IMR-90 (cell line): ENCODE results near the gene TMEM170A. TPM values are rescaled to one million over a fixed set of nuclear protein-coding genes. Genes with fewer than 3 reads are reported as not detected.

Experiments used
- ATAC-seq: fragments of 200-7000 bp; cut with Tn5 transposase; 2 replicates; pipeline ENCODE4 v1.9.1; 2020; ENCODE audit warnings: low read depth, mild to moderate bottlenecking, moderate library complexity
- BruUV-seq: library from RNA; stranded (reverse); fragments of 400-500 nt; replicated peaks from 2 replicates; lab custom pipeline; 2021; lab: Mats Ljungman, UMichigan
- CTCF ChIA-PET: fragments of 300-600 bp; formaldehyde crosslinking; extraction: SDS; loops from one replicate; lab custom pipeline; 2021; ENCODE audit warnings: antibody characterized with exemption; lab: Yijun Ruan, JAX
- POLR2A ChIA-PET: fragments of 300-600 bp; sonication (Branson Sonifier 250); formaldehyde crosslinking; loops from one replicate; lab custom pipeline; 2022; ENCODE audit warnings: antibody characterized with exemption; ENCODE audit not compliant: unreplicated experiment; lab: Charles Lee
- DNase-seq: peaks from one replicate; pipeline ENCODE4 v3.0.0; 2013
- H2AFZ ChIP-seq: replicated peaks from 2 replicates; pipeline ENCODE3; 2013; ENCODE audit warnings: low read length, mild to moderate bottlenecking; ENCODE audit not compliant: poor library complexity
- H2AK5ac ChIP-seq: 2 replicates; pipeline ENCODE4 v1.6.1; 2013; ENCODE audit warnings: low read depth, low read length, inconsistent platforms
- H2AK9ac ChIP-seq: replicated peaks from 2 replicates; pipeline ENCODE3; 2013; ENCODE audit warnings: mild to moderate bottlenecking, low read depth, low read length, moderate library complexity; ENCODE audit not compliant: poor library complexity
- H2BK120ac ChIP-seq: 2 replicates; pipeline ENCODE4 v1.6.1; 2013; ENCODE audit warnings: low read depth, low read length, inconsistent platforms
- H2BK15ac ChIP-seq: 3 replicates; pipeline ENCODE4 v1.6.1; 2013; ENCODE audit warnings: low read depth, low read length, inconsistent platforms
- H2BK20ac ChIP-seq: 2 replicates; pipeline ENCODE4 v1.6.1; 2013; ENCODE audit warnings: low read depth, mild to moderate bottlenecking, inconsistent platforms, low read length, moderate library complexity
- H2BK5ac ChIP-seq: 2 replicates; pipeline ENCODE4 v1.6.1; 2013; ENCODE audit warnings: mild to moderate bottlenecking, low read depth, low read length, inconsistent platforms; ENCODE audit not compliant: poor library complexity, severe bottlenecking
- H3K14ac ChIP-seq: replicated peaks from 2 replicates; pipeline ENCODE4 v1.6.1; 2013; ENCODE audit warnings: low read depth, low read length, inconsistent platforms
- H3K18ac ChIP-seq: 2 replicates; pipeline ENCODE4 v1.6.1; 2013; ENCODE audit warnings: low read depth, low read length, control low read depth
- H3K23ac ChIP-seq: 2 replicates; pipeline ENCODE4 v1.6.1; 2013; ENCODE audit warnings: low read depth, low read length, inconsistent platforms
- H3K27ac ChIP-seq: 2 replicates; pipeline ENCODE4 v1.5.1; 2013; ENCODE audit warnings: mild to moderate bottlenecking, control low read depth, low read length; ENCODE audit not compliant: insufficient read depth
- H3K27me3 ChIP-seq: 2 replicates; pipeline ENCODE4 v1.6.1; 2013; ENCODE audit warnings: low read length; ENCODE audit not compliant: control insufficient read depth, insufficient read depth
- H3K36me3 ChIP-seq: 2 replicates; pipeline ENCODE4 v1.6.1; 2013; ENCODE audit warnings: low read length, mixed read lengths; ENCODE audit not compliant: control insufficient read depth, insufficient read depth
- H3K4ac ChIP-seq: 2 replicates; pipeline ENCODE4 v1.6.1; 2013; ENCODE audit warnings: low read depth, low read length, inconsistent platforms
- H3K4me1 ChIP-seq: 2 replicates; pipeline ENCODE4 v1.6.1; 2013; ENCODE audit warnings: low read length, mixed read lengths; ENCODE audit not compliant: control insufficient read depth, insufficient read depth
- H3K4me2 ChIP-seq: 2 replicates; pipeline ENCODE4 v1.6.1; 2013; ENCODE audit warnings: low read depth, mild to moderate bottlenecking, control low read depth, low read length, moderate library complexity
- H3K4me3 ChIP-seq: 2 replicates; pipeline ENCODE4 v1.5.1; 2013; ENCODE audit warnings: low read depth, mild to moderate bottlenecking, control low read depth, low read length, moderate library complexity; ENCODE audit not compliant: insufficient read depth
- H3K56ac ChIP-seq: 2 replicates; pipeline ENCODE4 v1.6.1; 2013; ENCODE audit warnings: low read length, inconsistent platforms; ENCODE audit not compliant: insufficient read depth; ENCODE audit errors: extremely low read depth
- H3K79me1 ChIP-seq, 2 experiments: 2 replicates each; pipeline ENCODE4 v1.6.1; 2013; ENCODE audit warnings: low read length in 2 of 2, inconsistent platforms in 1 of 2, low read depth in 1 of 2
- H3K9ac ChIP-seq: 2 replicates; pipeline ENCODE4 v1.6.1; 2013; ENCODE audit warnings: low read depth, low read length, control low read depth
- H3K9me1 ChIP-seq: 2 replicates; pipeline ENCODE4 v1.6.1; 2013; ENCODE audit warnings: low read length, inconsistent platforms; ENCODE audit not compliant: insufficient read depth
- H3K9me3 ChIP-seq: 2 replicates; pipeline ENCODE4 v1.6.1; 2013; ENCODE audit warnings: low read length; ENCODE audit not compliant: control insufficient read depth, insufficient read depth
- H4K20me1 ChIP-seq: 2 replicates; pipeline ENCODE4 v1.6.1; 2013; ENCODE audit warnings: low read length, inconsistent platforms; ENCODE audit not compliant: insufficient read depth
- H4K5ac ChIP-seq: 2 replicates; pipeline ENCODE4 v1.6.1; 2013; ENCODE audit warnings: mild to moderate bottlenecking, low read depth, low read length, control low read depth
- H4K8ac ChIP-seq, 2 experiments: 2 replicates each; pipeline ENCODE4 v1.6.1; 2013; ENCODE audit warnings: low read depth in 2 of 2, low read length in 2 of 2, control low read depth in 1 of 2, inconsistent platforms in 1 of 2
- H4K91ac ChIP-seq: 2 replicates; pipeline ENCODE4 v1.6.1; 2013; ENCODE audit warnings: low read depth, low read length, inconsistent platforms; ENCODE audit not compliant: insufficient read depth
- CHD1 ChIP-seq: IDR thresholded peaks from 2 replicates; pipeline ENCODE4 v1.6.1; 2012; ENCODE audit warnings: low read depth, low read length, improper control_type of control experiment
- MAFK ChIP-seq: IDR thresholded peaks from 2 replicates; pipeline ENCODE4 v1.6.1; 2012; ENCODE audit warnings: low read depth, low read length, improper control_type of control experiment
- MXI1 ChIP-seq: IDR thresholded peaks from 2 replicates; pipeline ENCODE4 v1.6.1; 2012; ENCODE audit warnings: low read depth, mild to moderate bottlenecking, low read length, moderate library complexity, borderline replicate concordance
- RCOR1 ChIP-seq: IDR thresholded peaks from 2 replicates; pipeline ENCODE4 v1.6.1; 2012; ENCODE audit warnings: mild to moderate bottlenecking, low read length, improper control_type of control experiment; ENCODE audit not compliant: insufficient replicate concordance
- WGBS, 2 experiments: methylation state at CpG; one replicate each; pipeline versions ENCODE4 v1.1.5 to v1.1.7; 2013; ENCODE audit warnings: missing lambda C conversion rate in 2 of 2; ENCODE audit not compliant: insufficient read length in 1 of 2; ENCODE audit errors: extremely low coverage in 2 of 2; 5-methylcytosine and 5-hydroxymethylcytosine counted together
- dilution Hi-C: fragments of 300-500 bp; cut with HindIII; formaldehyde crosslinking; loops from one replicate; pipeline ENCODE4 v1.14.3; 2018; ENCODE audit warnings: low sequenced_read_pairs; ENCODE audit not compliant: unreplicated experiment
- in situ Hi-C: fragments of 300-500 bp; cut with MboI; formaldehyde crosslinking; loops from 3 replicates; pipeline ENCODE4 v1.14.3; 2019; ENCODE audit warnings: low sequenced_read_pairs, inconsistent platforms, mixed read lengths
- intact Hi-C: fragments of 100-400 bp; cut with micrococcal nuclease; formaldehyde crosslinking; loops from 2 replicates; pipeline ENCODE4 v1.10.0; 2022
- polyA plus RNA-seq, 3 experiments: library from polyadenylated mRNA; depleted of rRNA; stranded (reverse); fragments of >200 nt; gene quantifications; 2 replicates each; pipeline ENCODE4 v1.2.3, GENCODE V29; 2012; ENCODE audit warnings: low replicate concordance in 1 of 3
- total RNA-seq: library from RNA; depleted of rRNA; stranded (reverse); fragments of >200 nt; gene quantifications from 2 replicates; pipeline ENCODE4 v1.2.3, GENCODE V29; 2012

TMEM170A gene
- total and polyA plus RNA-seq, 2 of the 4 experiments (the other 2 are of a cell fraction): 7.3 to 10.9 TPM

GRCh38 chr16:75458029-75458428 is 6.5 kb downstream of the TMEM170A start:
- in situ Hi-C loops (no loop called here), dilution Hi-C loops (no loop called here), intact Hi-C loops (no loop called here)
- POLR2A ChIA-PET: no interaction called here
- no peak overlapping the region for H3K18ac ChIP-seq
- no peaks in the 10 kb centered on the region for H3K27me3 ChIP-seq
- H2BK15ac ChIP-seq: no peak overlapping the region
- H3K9me1 ChIP-seq: peaks cover 18% of the 10 kb centered on the region
- no peak overlapping the region for H2BK5ac ChIP-seq
- BruUV-seq: no TSS peak
- H3K4me2 ChIP-seq: no peak overlapping the region
- ATAC-seq (no peak), DNase-seq (no peak)
- no peak overlapping the region for H3K14ac ChIP-seq
- no peak overlapping the region for H2AK5ac ChIP-seq
- H2BK20ac ChIP-seq: no peak overlapping the region
- no peaks in the 10 kb centered on the region for H3K9me3 ChIP-seq
- H3K36me3 ChIP-seq: no peaks in the 10 kb centered on the region
- no peak overlapping the region for H4K91ac ChIP-seq
- no peak overlapping the region for H3K56ac ChIP-seq
- TF ChIP-seq RCOR1 (no peak), MXI1 (no peak), MAFK (no peak), CHD1 (no peak)
- no peak overlapping the region for H2AFZ ChIP-seq
- no peak overlapping the region for H4K8ac ChIP-seq
- no peaks in the 10 kb centered on the region; the same call in 1 of the 2 replicates for H3K4me1 ChIP-seq
- H3K79me1 ChIP-seq: peaks cover 33 to 85% of the 10 kb centered on the region in 2 experiments
- H2AK9ac ChIP-seq: no peak overlapping the region
- no peak overlapping the region for H3K9ac ChIP-seq
- peaks cover 43% of the 10 kb centered on the region for H4K20me1 ChIP-seq
- no peak overlapping the region for H3K23ac ChIP-seq
- WGBS, 2 experiments: no CpG with 5 or more reads among the region's 4 CpGs
- H3K4me3 ChIP-seq: no peak overlapping the region
- H3K27ac ChIP-seq: no peak overlapping the region
- no peak overlapping the region for H4K5ac ChIP-seq
- no peak overlapping the region for H2BK120ac ChIP-seq
- CTCF ChIA-PET: interaction anchor here (1.1 kb wide), 1 partner anchor 79 kb away, joined by 8 read pairs; no protein-coding TSS in a partner anchor
- no peak overlapping the region for H3K4ac ChIP-seq
